GM18867 (cell line): ENCODE measurements around the gene SAMHD1.
"Not testable (repeated sequence)": the region's sequence is repeated elsewhere in the genome, so short reads cannot be mapped to it uniquely, and the experiment has no call there.

Source experiments
- ATAC-seq: cut with Tn5 transposase; IDR thresholded peaks from one replicate; pipeline ENCODE4 v1.9.1; 2021; ENCODE audit warnings: mild to moderate bottlenecking, moderate library complexity; ENCODE audit not compliant: unreplicated experiment

The SAMHD1 gene

DNA sequence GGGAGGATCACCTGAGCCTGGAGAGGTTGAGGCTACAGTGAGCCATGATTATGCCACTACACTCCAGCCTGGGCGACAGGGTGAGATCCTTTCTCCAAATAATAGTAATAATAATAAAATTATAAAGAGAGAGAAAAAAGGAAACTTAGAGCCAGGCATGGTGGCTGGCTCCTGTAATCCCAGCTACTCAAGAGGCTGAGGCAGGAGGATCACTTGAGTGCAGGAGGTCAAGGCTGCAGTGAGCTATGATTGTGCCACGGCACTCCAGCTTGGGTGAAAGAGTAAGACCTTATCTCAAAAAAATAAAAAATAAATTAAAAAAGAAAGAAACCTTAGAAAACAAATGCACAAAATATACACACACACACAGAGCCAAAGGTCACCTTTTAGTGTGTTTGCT, 5.2 kb upstream of the SAMHD1 start:
- no peak for ATAC-seq

DNA sequence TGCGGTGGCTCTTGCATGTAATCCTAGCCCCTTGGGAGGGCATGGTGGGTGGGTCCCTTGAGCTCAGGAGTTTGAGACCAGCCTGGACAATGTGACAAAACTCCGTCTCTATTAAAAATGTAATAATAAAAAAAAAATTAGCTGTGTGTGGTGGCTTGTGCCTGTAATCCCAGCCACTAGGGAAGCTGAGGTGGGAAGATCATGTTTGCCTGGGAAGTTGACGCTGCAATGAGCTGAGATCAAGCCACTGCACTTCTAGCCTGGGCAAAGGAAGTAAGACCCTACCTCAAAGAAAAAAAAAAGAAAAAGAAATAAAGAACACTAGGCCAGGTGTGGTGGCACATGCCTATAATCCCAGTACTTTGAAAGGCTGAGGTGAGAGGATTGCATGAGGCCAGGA, 4.5 kb upstream of the SAMHD1 start:
- ATAC-seq = no peak

DNA sequence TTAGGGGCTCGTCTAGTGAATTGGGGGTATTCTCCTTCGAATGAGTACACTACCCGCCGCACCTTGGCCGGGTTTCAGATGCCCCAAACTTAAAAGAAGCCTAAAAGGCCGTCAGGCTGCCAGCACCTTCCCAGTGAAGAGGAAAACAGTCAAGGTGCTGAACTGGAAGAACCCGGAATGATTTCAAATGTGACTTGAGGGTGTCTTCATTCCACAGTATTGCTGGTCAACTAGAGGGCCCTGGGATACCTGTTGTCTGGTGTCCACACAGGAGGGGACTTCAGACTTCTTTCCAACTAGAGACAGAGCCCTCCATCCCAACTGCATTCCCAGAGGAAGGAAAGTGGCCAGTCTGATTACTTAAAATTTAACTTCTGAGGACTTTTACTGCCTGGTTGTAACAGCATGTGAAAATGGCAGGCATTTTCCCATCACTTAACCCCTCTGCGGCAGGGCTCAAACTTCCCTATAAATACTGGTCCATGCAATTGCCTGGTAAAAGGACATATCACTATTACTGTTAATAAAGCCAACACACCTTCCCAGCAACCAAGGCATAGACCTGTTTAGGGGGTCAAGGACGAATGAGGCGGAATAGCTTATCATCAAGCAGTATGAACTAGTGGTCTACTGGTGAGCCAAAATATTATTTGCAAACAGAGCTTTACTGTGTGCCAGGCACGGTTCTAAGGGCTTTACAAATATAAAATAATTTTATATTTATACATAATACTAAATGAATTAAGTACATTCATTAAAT, 651 bp upstream of the SAMHD1 start:
- ATAC-seq = no peak

DNA sequence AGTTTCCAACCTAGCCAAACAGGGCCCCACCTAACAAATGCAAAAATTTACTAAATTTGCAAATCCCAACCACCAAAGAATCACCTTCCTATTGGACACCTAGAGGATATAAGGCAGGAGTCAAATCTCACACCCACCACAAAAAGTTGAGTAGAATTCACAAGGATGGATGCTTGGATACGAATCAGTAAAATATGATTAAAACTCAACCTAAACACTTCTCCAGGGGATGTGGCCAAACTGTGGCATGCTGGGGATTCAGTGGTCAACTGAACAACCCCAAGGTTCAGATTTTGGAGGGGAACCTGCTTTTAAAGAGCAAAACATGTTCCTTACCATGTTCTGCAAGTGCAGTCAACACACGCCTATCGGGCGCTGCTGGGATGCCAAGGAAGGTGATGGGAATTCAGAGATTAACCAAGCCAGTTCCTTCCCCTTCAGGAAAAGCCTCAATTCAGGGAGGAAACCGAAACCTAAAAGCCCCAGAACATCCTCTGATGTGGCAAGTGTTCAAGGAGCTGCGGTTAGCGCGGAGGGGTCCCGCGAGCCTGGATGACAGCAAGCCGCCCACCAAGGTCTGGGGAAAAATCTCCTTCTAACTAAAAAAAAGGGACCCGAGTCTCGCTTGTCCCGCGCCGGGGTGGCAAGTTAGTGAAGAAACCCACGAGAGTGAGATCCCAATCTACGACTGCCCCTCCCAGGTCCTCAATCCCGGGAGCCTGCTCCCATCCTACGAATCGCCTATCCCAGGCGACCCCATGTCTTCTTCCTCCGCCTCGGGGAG, 902 bp downstream of the SAMHD1 start:
- ATAC-seq = peak; percentile 6

DNA sequence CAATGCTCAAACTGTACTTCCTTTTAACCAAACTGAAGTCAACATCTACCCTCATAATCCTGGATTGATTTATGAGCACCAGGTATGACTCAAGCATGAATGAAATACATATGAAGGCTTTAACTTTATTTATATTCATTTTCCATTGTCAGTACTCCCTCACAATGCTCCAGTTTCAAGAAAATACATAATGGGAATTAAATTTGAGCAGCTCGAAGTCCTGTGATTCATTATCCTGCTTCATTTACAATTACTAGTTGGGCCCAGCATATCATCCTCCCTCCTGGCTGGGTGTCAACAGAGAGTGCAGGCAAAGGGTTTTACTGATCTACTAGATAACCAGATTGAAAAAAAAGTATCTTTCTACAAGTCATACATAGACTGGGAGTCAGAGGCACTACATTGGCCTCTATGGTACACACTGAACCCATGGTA, 10.1 kb downstream of the SAMHD1 start:
- no peak for ATAC-seq

DNA sequence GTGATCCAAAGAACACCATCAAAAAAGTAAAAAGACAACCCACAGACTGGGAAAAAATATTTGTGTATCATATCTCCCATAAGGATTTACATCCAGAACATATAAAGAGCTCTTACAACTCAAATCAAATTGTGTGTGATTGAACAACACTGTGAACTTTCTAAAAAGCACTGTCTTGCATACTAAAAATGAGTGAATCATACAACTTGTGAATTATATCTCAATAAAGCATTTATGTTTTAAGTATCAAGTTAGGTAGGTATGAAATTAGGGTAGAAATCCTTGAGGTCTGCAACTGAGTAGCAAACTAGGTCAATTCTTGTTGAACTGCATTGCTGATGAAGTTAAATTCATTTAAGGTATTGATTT, 14.1 kb downstream of the SAMHD1 start:
- no peak for ATAC-seq

DNA sequence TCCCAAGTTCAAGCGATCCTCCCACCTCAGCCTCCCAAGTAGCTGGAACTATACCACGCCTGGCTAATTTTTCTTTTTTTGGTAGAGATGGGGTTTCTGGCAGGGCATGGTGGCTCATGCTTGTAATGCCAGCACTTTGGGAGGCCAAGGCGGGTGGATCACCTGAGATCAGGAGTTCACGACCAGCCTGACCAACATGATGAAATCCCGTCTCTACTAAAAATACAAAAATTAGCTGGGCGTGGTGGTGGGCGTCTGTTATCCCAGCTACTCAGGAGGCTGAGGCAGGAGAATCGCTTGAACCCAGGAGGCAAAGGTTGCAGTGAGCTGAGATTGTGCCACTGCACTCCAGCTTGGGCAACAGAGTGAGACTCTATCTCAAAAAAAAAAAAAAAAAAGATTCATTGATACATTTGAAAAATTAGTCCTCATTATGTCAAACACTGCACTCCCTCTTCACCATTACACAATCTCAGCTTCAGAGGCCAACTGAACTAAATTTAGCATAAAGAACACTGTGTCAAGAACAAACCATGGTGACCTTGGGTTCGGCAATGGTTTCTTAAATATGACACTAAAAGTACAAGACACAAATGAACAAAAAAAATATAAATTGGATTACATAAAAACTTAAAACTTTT, 14.6 kb downstream of the SAMHD1 start:
- not testable (repeated sequence) for ATAC-seq

DNA sequence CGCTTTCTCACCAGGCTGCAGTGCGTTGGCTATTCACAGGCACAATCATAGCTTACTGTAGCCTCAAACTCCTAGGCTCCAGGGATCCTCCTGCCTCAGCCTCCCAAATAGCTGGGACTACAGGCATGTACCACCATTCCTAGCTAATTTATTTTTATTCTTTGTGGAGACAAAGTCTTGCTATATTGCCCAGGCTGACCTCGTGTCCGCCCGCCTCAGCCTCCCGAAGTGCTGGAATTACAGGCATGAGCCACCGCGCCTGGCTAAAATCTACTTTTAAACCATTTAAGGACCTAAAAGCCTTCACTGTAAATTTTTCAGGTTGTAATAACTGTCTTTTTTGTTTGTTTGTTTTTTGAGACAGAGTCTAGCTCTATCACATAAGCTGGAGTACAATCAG, 15.2 kb downstream of the SAMHD1 start:
- ATAC-seq = no peak

DNA sequence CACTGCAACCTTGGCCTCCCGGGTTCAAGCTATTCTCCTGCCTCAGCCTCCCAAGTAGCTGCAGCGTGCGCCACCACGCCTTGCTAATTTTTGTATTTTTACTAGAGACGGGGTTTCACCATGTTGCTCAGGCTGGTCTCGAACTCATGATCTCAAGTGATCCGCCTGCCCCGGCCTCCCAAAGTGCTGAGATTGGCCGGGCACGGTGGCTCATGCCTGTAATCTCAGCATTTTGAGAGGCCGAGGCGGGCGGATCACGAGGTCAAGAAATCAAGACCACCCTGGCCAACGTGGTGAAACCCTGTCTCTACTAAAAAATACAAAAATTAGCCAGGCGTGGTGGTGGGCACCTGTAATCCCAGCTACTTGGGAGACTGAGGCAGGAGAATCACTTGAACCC, 17.9 kb downstream of the SAMHD1 start:
- ATAC-seq = not testable (repeated sequence)

DNA sequence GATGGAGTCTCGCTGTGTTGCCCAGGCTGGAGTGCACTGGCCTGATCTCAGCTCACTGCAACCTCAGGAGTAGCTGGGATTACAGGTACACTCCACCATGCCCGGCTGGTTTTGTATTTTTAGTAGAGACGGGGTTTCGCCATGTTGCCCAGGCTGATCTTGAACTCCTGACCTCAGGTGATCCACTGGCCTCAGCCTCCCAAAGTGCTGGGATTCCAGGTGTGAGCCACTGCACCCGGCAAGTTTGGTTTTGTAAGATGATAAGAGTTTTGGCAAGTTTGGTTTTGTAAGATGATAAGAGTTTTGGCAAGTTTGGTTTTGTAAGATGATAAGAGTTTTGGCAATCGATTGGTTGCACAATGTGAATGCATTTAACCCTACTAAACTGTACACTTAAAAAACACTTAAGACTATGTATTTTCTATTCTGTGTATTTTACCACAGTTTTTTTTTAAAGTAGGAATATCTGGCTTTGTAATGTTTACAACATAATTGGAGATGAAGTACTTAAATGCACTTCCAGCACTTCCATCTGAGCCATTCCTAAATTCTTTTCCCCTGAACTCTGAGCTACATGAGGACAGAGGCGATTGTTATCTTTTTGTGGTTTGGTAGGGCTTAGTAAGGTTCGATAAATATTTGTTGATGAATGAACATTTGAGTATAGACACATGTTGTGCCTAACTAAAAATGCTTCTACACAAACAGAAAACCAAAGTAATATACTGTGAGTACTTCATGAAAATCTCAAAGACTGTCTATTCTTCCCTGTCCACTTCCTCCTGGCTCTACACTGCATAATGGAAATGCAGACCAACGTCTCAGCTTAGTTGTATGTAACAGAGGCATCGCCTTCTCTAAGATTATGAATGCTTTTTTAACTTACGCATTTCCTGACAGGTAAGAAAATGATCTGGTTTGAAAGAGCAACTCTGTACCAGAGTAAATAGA, 18.8 kb downstream of the SAMHD1 start:
- ATAC-seq = no peak

DNA sequence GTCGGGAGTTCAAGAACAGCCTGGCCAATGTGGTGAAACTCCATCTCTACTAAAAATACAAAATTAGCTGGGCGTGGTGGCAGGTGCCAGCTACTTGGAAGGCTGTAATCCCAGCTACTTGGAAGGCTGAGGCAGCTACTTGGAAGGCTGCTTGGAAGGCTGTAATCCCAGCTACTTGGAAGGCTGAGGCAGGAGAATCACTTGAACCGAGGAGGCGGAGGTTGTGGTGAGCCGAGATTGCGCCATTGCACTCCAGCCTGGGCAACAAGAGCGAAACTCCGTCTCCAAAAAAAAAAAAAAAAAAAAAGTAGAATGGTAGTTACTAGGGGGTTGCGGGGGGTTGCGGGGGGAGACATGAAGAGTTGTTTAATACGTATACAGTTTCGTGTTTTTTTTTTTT, 19.4 kb downstream of the SAMHD1 start:
- not testable (repeated sequence) for ATAC-seq

DNA sequence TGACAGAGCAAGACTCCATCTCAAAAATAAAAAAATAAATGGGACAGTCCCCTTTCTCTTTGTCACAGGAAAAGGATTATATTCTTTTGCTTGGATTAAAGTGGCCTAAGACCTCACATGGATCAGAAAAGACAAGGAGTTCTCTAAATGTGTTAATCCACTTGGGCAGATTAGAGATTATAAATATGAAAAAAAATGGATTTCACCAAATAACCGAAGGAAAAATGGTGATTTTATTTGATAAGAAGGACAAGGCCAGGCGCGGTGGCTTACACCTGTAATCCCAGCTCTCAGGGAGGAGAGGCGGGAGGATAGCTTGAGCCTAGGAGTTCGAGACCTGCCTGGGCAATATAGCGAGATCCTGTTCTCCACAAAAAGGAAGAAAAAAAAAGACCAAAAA, 21.8 kb downstream of the SAMHD1 start:
- no peak for ATAC-seq

DNA sequence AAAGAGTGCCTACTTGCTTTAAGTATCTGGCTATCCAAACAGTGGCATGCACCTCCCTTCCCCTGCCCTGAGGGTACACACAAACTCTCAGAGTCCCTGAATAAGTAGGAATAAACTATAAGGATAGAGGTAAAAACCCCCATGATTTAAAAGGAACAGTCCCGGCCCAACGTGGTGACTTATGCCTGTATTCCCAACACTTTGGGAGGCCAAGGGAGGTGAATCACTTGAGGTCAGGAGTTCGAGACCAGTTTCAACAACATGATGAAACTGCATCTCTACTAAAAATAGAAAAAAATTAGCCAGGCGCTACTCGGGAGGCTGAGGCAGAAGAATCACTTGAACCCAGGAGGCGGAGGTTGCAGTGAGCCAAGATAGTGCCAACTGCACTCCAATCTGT, 22.2 kb downstream of the SAMHD1 start:
- no peak for ATAC-seq

DNA sequence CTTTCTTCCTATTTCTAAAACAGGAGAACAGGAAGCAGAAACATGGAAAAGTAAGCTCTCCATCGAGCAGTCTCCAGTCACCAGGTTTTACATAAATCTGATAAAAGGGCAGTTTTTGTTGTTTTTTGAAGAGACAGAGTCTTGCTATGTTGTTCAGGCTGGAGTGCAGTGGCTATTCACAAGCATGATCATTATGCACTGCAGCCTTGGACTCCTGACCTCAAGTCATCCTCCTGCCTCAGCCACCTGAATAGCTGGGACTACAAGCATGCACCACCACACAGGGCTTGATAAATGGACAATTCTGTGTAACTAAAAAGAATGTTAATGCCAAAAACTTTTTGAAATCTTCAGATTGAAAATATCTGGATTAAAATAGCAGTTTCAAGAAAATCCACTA, 23.8 kb downstream of the SAMHD1 start:
- ATAC-seq = no peak

DNA sequence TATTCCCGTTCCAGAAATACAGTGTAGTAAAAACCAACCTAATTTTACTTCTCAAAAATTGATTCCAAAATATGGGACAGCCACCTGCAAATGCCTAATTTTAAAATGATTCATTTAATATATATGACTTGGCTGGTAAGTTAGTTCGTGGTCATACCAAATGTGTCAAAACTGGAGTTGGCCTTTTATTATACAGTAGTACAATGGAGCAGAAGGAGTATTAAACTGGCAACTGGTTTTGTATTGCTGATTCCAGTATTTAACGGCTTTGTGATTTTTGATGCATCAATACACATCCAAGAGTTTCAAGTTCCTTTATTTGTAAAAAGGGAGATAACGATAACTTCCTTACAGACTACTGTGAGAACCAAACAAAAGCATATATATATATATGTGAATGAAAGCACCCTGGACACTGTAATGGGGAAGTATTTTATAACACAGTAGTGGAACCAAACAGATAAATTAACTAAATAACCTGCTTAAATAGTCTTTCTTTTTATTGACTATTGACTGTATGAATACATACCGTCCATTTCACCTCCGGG, 24.8 kb downstream of the SAMHD1 start:
- ATAC-seq = no peak

DNA sequence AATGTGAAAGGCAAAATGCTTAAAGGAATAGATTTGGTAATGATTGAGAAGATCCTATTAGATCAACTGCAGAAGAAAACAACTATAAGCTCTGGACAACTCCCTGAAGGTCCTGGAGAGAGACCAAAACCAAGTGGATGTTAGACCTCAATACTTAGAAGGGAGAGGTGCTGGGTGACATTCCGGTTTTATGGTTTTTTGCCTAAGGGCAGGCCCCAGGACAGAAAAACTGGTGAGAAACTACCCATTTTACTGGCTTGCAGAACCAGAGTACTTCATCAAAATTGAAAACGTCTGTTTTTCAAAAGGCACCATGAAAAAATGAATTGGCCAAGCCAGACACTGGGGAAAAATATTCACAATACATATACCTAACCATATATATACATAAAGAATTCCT, 26.3 kb downstream of the SAMHD1 start:
- no peak for ATAC-seq

DNA sequence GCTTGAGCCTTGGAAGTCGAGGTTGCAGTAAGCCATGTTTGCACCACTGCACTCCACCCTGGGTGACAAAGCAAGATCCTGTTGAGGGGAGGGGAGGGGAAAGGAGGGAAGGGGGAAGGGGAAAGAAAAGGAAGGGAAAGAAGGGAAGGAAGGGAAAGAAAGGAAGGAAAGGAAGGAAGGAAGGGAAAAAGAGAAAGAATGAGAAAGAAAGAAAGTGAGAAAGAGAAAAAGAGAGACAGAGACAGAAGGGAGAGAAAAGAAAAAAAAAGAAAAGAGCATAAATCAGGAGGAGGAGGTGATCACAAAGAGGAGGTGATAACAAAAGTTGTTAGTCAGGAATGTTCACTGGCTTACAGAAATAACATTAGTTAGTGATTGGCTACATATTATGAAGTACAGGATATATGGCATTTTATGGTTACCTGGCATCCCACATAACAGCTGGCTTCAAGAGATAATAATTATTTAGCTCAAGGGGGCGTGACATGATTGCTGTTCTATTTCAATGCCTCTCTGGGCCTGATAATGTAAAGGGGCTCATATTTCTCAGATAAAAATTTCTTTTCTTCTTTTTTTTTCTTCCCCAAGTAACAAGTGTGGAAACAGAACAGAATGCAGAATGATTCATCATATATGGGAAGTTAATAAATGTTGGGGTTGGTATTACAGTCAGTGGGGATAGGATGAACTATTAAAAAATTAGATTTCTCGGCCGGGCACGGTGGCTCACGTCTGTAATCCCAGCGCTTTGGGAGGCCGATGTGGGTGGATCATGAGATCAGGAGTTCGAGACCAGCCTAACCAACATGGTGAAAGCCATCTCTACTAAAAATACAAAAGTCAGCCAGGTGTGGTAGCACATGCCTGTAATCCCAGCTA, 27.1 kb downstream of the SAMHD1 start:
- ATAC-seq = no peak

DNA sequence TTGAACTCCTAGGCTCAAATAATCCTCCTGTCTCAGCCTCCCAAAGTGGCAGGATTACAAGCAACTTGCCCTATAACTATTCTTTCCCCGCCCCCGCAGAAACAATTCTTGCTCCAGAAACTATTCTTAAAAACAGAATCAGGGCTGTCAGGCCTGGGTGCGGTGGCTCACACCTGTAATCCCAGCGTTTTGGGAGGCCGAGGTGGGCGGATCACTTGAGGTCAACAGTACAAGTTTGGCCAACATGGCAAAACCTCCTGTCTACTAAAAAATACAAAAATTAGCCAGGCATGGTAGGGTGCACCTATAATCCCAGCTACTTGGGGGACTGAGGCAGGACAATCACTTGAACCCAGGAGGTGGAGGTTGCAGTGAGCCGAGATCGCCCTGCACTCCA, 31.2 kb downstream of the SAMHD1 start:
- no peak for ATAC-seq

DNA sequence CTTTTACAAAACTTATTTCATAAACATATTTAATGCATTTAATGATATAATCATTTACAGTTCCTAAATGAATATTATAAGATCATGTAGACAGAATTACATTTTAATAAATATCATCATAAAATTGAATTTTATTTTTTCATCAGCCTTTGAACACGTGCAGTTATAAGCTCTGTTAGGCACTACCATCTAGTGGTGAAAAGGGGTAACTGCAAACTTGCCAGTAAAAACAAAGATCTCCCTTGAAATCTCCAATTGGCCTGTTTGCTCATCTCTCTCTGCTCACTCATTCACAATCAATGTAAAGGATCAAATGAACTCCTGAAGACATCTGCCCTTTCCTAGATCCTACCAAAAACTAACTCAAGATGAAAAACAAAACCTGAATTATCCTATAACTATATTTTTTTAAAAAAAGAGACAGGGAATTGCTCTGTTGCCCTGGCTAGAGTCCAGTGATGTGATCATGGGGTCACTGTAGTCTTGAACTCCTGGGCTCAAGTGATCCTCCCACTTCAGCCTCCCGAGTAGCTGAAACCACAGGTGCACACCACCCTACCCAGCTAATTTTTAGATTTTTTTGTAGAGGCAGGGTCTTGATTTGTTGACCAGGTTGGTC, 31.7 kb downstream of the SAMHD1 start:
- ATAC-seq = no peak
